H9 (cell line): Measurements from ENCODE around the gene OR52W1. TPM values are rescaled to one million over a fixed set of nuclear protein-coding genes. Genes with fewer than 3 reads are reported as not detected.

Experiments used
- DNase-seq: peaks from one replicate; pipeline ENCODE4 v3.0.0-alpha.2; 2017
- H2AFZ ChIP-seq: one replicate; pipeline ENCODE4 v1.6.1; 2013; ENCODE audit warnings: mild to moderate bottlenecking, low read length, control low read depth, moderate library complexity
- H2AK5ac ChIP-seq: 2 replicates; pipeline ENCODE4 v1.6.1; 2013; ENCODE audit warnings: low read length, control low read depth, mixed read lengths; ENCODE audit not compliant: insufficient read length
- H2BK120ac ChIP-seq: one replicate; pipeline ENCODE4 v1.6.1; 2013; ENCODE audit warnings: low read depth, mild to moderate bottlenecking, low read length, control low read depth, inconsistent platforms; ENCODE audit not compliant: poor library complexity, severe bottlenecking
- H2BK12ac ChIP-seq: 2 replicates; pipeline ENCODE4 v1.6.1; 2013; ENCODE audit warnings: low read length, control low read depth, mixed read lengths, low read depth; ENCODE audit not compliant: insufficient read length
- H2BK15ac ChIP-seq: 2 replicates; pipeline ENCODE4 v1.6.1; 2013; ENCODE audit warnings: low read depth, low read length, control low read depth
- H2BK20ac ChIP-seq: one replicate; pipeline ENCODE4 v1.6.1; 2013; ENCODE audit warnings: low read depth, mild to moderate bottlenecking, low read length, control low read depth, inconsistent platforms; ENCODE audit not compliant: poor library complexity, severe bottlenecking
- H2BK5ac ChIP-seq: 2 replicates; pipeline ENCODE4 v1.6.1; 2013; ENCODE audit warnings: low read length, control low read depth, mixed read lengths; ENCODE audit not compliant: insufficient read length
- H3K14ac ChIP-seq: 2 replicates; pipeline ENCODE4 v1.6.1; 2013; ENCODE audit warnings: low read length, control low read depth; ENCODE audit not compliant: insufficient read depth
- H3K18ac ChIP-seq: 2 replicates; pipeline ENCODE4 v1.6.1; 2013; ENCODE audit warnings: low read depth, mild to moderate bottlenecking, mixed read lengths, low read length, control low read depth; ENCODE audit not compliant: insufficient read length
- H3K23ac ChIP-seq: 2 replicates; pipeline ENCODE4 v1.6.1; 2013; ENCODE audit warnings: low read length, control low read depth, mixed read lengths, low read depth; ENCODE audit not compliant: insufficient read length
- H3K23me2 ChIP-seq: 2 replicates; pipeline ENCODE4 v1.6.1; 2013; ENCODE audit warnings: low read depth, mild to moderate bottlenecking, mixed read lengths, low read length, control low read depth; ENCODE audit not compliant: insufficient read length, poor library complexity, severe bottlenecking
- H3K27ac ChIP-seq: 2 replicates; pipeline ENCODE4 v1.5.1; 2013; ENCODE audit warnings: low read length, control low read depth, mixed read lengths, low read depth; ENCODE audit not compliant: insufficient read length
- H3K27me3 ChIP-seq: 2 replicates; pipeline ENCODE4 v1.6.1; 2013; ENCODE audit warnings: low read length, control low read depth, inconsistent platforms; ENCODE audit not compliant: insufficient read depth
- H3K4ac ChIP-seq: 2 replicates; pipeline ENCODE4 v1.6.1; 2013; ENCODE audit warnings: low read depth, mild to moderate bottlenecking, control low read depth, inconsistent platforms, low read length, moderate library complexity
- H3K4me1 ChIP-seq: 2 replicates; pipeline ENCODE4 v1.6.1; 2013; ENCODE audit warnings: low read length, control low read depth, inconsistent platforms; ENCODE audit not compliant: insufficient read depth
- H3K4me2 ChIP-seq: 2 replicates; pipeline ENCODE4 v1.6.1; 2013; ENCODE audit warnings: low read length, control low read depth, mixed read lengths; ENCODE audit not compliant: insufficient read length, insufficient read depth
- H3K56ac ChIP-seq: 2 replicates; pipeline ENCODE4 v1.6.1; 2013; ENCODE audit warnings: low read depth, mild to moderate bottlenecking, mixed read lengths, low read length, control low read depth; ENCODE audit not compliant: insufficient read length
- H3K79me1 ChIP-seq: 2 replicates; pipeline ENCODE4 v1.6.1; 2013; ENCODE audit warnings: low read depth, mild to moderate bottlenecking, moderate library complexity, low read length, control low read depth, inconsistent platforms; ENCODE audit not compliant: insufficient read depth, poor library complexity, severe bottlenecking
- H3K79me2 ChIP-seq: 2 replicates; pipeline ENCODE4 v1.6.1; 2013; ENCODE audit warnings: low read length, control low read depth, inconsistent platforms; ENCODE audit not compliant: insufficient read depth
- H3K9ac ChIP-seq: 2 replicates; pipeline ENCODE4 v1.6.1; 2013; ENCODE audit warnings: low read length, control low read depth, mixed read lengths; ENCODE audit not compliant: insufficient read length; ENCODE audit errors: extremely low read depth
- H3K9me3 ChIP-seq: one replicate; pipeline ENCODE4 v1.6.1; 2013; ENCODE audit warnings: low read depth, low read length, inconsistent platforms; ENCODE audit not compliant: control insufficient read depth
- H3T11ph ChIP-seq: one replicate; pipeline ENCODE4 v1.6.1; 2013; ENCODE audit warnings: mild to moderate bottlenecking, low read length, control low read depth, inconsistent platforms
- H4K20me1 ChIP-seq: one replicate; pipeline ENCODE4 v1.6.1; 2013; ENCODE audit not compliant: control insufficient read depth, insufficient read length, insufficient read depth
- H4K5ac ChIP-seq: 2 replicates; pipeline ENCODE4 v1.6.1; 2013; ENCODE audit warnings: low read depth, mild to moderate bottlenecking, mixed read lengths, low read length, control low read depth; ENCODE audit not compliant: insufficient read length
- H4K8ac ChIP-seq: replicated peaks from 2 replicates; pipeline ENCODE4 v1.6.1; 2013; ENCODE audit warnings: low read length, control low read depth, mixed read lengths, low read depth; ENCODE audit not compliant: insufficient read length
- H4K91ac ChIP-seq: 2 replicates; pipeline ENCODE4 v1.6.1; 2013; ENCODE audit warnings: low read depth, mild to moderate bottlenecking, moderate library complexity, mixed read lengths, low read length, control low read depth; ENCODE audit not compliant: insufficient read length
- H3K27ac Mint-ChIP-seq, 3 experiments: 2 replicates in 2 of 3; 3 replicates in 1 of 3; pipeline ENCODE4 v1.8.0; 2020 to 2021; ENCODE audit warnings: mixed read lengths in 3 of 3, mild to moderate bottlenecking in 1 of 3, moderate library complexity in 1 of 3
- H3K27me3 Mint-ChIP-seq: 2 replicates; pipeline ENCODE4 v1.8.0; 2021; ENCODE audit warnings: low read depth, mild to moderate bottlenecking, moderate library complexity, mixed read lengths
- H3K36me3 Mint-ChIP-seq, 3 experiments: 2 replicates in 2 of 3; 3 replicates in 1 of 3; pipeline ENCODE4 v1.8.0; 2020 to 2021; ENCODE audit warnings: low read depth in 3 of 3, mixed read lengths in 3 of 3; ENCODE audit not compliant: insufficient read depth in 1 of 3
- H3K4me1 Mint-ChIP-seq, 2 experiments: 2 replicates each; pipeline ENCODE4 v1.8.0; 2020; ENCODE audit warnings: mixed read lengths in 2 of 2
- H3K4me3 Mint-ChIP-seq, 2 experiments: 2 replicates in 1 of 2; 3 replicates in 1 of 2; pipeline ENCODE4 v1.8.0; 2020 to 2021; ENCODE audit warnings: mild to moderate bottlenecking in 2 of 2, mixed read lengths in 2 of 2, moderate library complexity in 1 of 2
- H3K9me3 Mint-ChIP-seq, 2 experiments: 2 replicates in 1 of 2; 3 replicates in 1 of 2; pipeline ENCODE4 v1.8.0; 2020; ENCODE audit warnings: mild to moderate bottlenecking in 2 of 2, mixed read lengths in 2 of 2, moderate library complexity in 1 of 2
- WGBS: extraction: QIAGEN DNeasy Blood & Tissue Kit; methylation state at CpG from one replicate; pipeline ENCODE4 v1.1.7; 2013; ENCODE audit warnings: missing lambda C conversion rate, low lambda C conversion rate, mixed read lengths; ENCODE audit not compliant: insufficient read length; ENCODE audit errors: extremely low coverage; 5-methylcytosine and 5-hydroxymethylcytosine counted together
- total RNA-seq: library from RNA; stranded (reverse); gene quantifications from 2 replicates; pipeline ENCODE4 v1.2.1, GENCODE V29; 2021
- TF ChIP-seq, protein P1 (sequence below): fragments of 200-600 bp; sonication (generic); conservative IDR thresholded peaks from 3 replicates; pipeline ENCODE4 v1.8.0; 2021; ENCODE audit warnings: antibody characterized with exemption, mild to moderate bottlenecking

Gene OR52W1
- total RNA-seq, 1 experiment from 2014 or later = not detected

DNA sequence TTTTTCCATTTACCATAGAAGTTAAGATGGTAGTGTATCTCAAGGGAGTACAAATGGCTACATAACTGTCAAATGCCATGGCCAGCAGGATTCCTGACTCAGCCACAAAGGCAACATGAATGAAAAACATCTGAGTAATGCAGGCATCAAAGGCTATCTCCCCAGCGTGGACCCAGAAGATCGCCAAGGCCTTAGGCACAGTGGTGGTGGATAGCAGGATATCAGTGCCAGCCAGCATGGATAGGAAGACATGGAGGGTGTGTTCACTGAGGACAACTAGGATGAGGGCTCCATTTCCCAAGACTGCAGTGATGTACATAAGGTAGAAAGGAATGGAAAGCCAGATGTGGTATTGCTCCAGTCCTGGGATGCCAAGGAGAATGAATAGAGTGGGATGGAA, 46.9 kb upstream of the OR52W1 start:
- H2BK20ac ChIP-seq = no peak overlapping the region
- H3K18ac ChIP-seq = no peak overlapping the region
- H4K8ac ChIP-seq = no peak overlapping the region
- no peaks in the 10 kb centered on the region for H4K20me1 ChIP-seq
- no peak overlapping the region for H3K4me2 ChIP-seq
- no peak overlapping the region for H3T11ph ChIP-seq
- Mint-ChIP-seq H3K9me3 (peaks cover 7 to 8% of the 10 kb centered on the region in 2 experiments; a peak in 4 of 5 replicates), H3K4me3 (no peak overlapping the region), H3K27me3 (peaks cover 9% of the 10 kb centered on the region), H3K4me1 (peaks cover 8 to 9% of the 10 kb centered on the region in 2 experiments), H3K36me3 (peaks cover 0 to 3% (median 3%) of the 10 kb centered on the region in 3 experiments; a peak in 2 of 7 replicates), H3K27ac (no peak overlapping the region; a peak in 1 of 7 replicates)
- H3K23ac ChIP-seq = no peak overlapping the region
- no peak overlapping the region for H3K27ac ChIP-seq
- H2BK5ac ChIP-seq = no peak overlapping the region
- no peaks in the 10 kb centered on the region for H3K27me3 ChIP-seq
- H3K4me1 ChIP-seq = peaks cover 4% of the 10 kb centered on the region; the same call in 1 of the 2 replicates
- H3K79me1 ChIP-seq = no peaks in the 10 kb centered on the region
- WGBS = no CpG with 5 or more reads among the region's 2 CpGs
- H2AFZ ChIP-seq = no peak overlapping the region
- DNase-seq = no peak
- H4K91ac ChIP-seq = no peak overlapping the region
- no peak overlapping the region for H4K5ac ChIP-seq
- H3K79me2 ChIP-seq = no peaks in the 10 kb centered on the region
- no peaks in the 10 kb centered on the region for H3K23me2 ChIP-seq
- no peak overlapping the region for H3K14ac ChIP-seq
- no peak overlapping the region for H2AK5ac ChIP-seq
- no peak overlapping the region for H2BK15ac ChIP-seq
- H3K56ac ChIP-seq = no peak overlapping the region
- no peak overlapping the region for H2BK120ac ChIP-seq
- no peak overlapping the region for H2BK12ac ChIP-seq
- H3K9ac ChIP-seq = no peak overlapping the region
- H3K4ac ChIP-seq = no peak overlapping the region
- H3K9me3 ChIP-seq = no peaks in the 10 kb centered on the region
- TF ChIP-seq, protein P1, sequence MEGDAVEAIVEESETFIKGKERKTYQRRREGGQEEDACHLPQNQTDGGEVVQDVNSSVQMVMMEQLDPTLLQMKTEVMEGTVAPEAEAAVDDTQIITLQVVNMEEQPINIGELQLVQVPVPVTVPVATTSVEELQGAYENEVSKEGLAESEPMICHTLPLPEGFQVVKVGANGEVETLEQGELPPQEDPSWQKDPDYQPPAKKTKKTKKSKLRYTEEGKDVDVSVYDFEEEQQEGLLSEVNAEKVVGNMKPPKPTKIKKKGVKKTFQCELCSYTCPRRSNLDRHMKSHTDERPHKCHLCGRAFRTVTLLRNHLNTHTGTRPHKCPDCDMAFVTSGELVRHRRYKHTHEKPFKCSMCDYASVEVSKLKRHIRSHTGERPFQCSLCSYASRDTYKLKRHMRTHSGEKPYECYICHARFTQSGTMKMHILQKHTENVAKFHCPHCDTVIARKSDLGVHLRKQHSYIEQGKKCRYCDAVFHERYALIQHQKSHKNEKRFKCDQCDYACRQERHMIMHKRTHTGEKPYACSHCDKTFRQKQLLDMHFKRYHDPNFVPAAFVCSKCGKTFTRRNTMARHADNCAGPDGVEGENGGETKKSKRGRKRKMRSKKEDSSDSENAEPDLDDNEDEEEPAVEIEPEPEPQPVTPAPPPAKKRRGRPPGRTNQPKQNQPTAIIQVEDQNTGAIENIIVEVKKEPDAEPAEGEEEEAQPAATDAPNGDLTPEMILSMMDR = no peak
